H9 (cell line): Measurements from ENCODE around the gene COA8. TPM values are rescaled to one million over a fixed set of nuclear protein-coding genes. Genes with fewer than 3 reads are reported as not detected.
A peak's percentile ranks its signal among the peaks of the same experiment; 100 is the strongest.

ENCODE experiments used
- DNase-seq: peaks from one replicate; pipeline ENCODE4 v3.0.0-alpha.2; 2017
- H2AFZ ChIP-seq: one replicate; pipeline ENCODE4 v1.6.1; 2013; ENCODE audit warnings: mild to moderate bottlenecking, low read length, control low read depth, moderate library complexity
- H2AK5ac ChIP-seq: 2 replicates; pipeline ENCODE4 v1.6.1; 2013; ENCODE audit warnings: low read length, control low read depth, mixed read lengths; ENCODE audit not compliant: insufficient read length
- H2BK120ac ChIP-seq: one replicate; pipeline ENCODE4 v1.6.1; 2013; ENCODE audit warnings: low read depth, mild to moderate bottlenecking, low read length, control low read depth, inconsistent platforms; ENCODE audit not compliant: poor library complexity, severe bottlenecking
- H2BK12ac ChIP-seq: 2 replicates; pipeline ENCODE4 v1.6.1; 2013; ENCODE audit warnings: low read length, control low read depth, mixed read lengths, low read depth; ENCODE audit not compliant: insufficient read length
- H2BK15ac ChIP-seq: 2 replicates; pipeline ENCODE4 v1.6.1; 2013; ENCODE audit warnings: low read depth, low read length, control low read depth
- H2BK20ac ChIP-seq: one replicate; pipeline ENCODE4 v1.6.1; 2013; ENCODE audit warnings: low read depth, mild to moderate bottlenecking, low read length, control low read depth, inconsistent platforms; ENCODE audit not compliant: poor library complexity, severe bottlenecking
- H2BK5ac ChIP-seq: 2 replicates; pipeline ENCODE4 v1.6.1; 2013; ENCODE audit warnings: low read length, control low read depth, mixed read lengths; ENCODE audit not compliant: insufficient read length
- H3K14ac ChIP-seq: 2 replicates; pipeline ENCODE4 v1.6.1; 2013; ENCODE audit warnings: low read length, control low read depth; ENCODE audit not compliant: insufficient read depth
- H3K18ac ChIP-seq: 2 replicates; pipeline ENCODE4 v1.6.1; 2013; ENCODE audit warnings: low read depth, mild to moderate bottlenecking, mixed read lengths, low read length, control low read depth; ENCODE audit not compliant: insufficient read length
- H3K23ac ChIP-seq: 2 replicates; pipeline ENCODE4 v1.6.1; 2013; ENCODE audit warnings: low read length, control low read depth, mixed read lengths, low read depth; ENCODE audit not compliant: insufficient read length
- H3K23me2 ChIP-seq: 2 replicates; pipeline ENCODE4 v1.6.1; 2013; ENCODE audit warnings: low read depth, mild to moderate bottlenecking, mixed read lengths, low read length, control low read depth; ENCODE audit not compliant: insufficient read length, poor library complexity, severe bottlenecking
- H3K27ac ChIP-seq: 2 replicates; pipeline ENCODE4 v1.5.1; 2013; ENCODE audit warnings: low read length, control low read depth, mixed read lengths, low read depth; ENCODE audit not compliant: insufficient read length
- H3K27me3 ChIP-seq: 2 replicates; pipeline ENCODE4 v1.6.1; 2013; ENCODE audit warnings: low read length, control low read depth, inconsistent platforms; ENCODE audit not compliant: insufficient read depth
- H3K4ac ChIP-seq: 2 replicates; pipeline ENCODE4 v1.6.1; 2013; ENCODE audit warnings: low read depth, mild to moderate bottlenecking, control low read depth, inconsistent platforms, low read length, moderate library complexity
- H3K4me1 ChIP-seq: 2 replicates; pipeline ENCODE4 v1.6.1; 2013; ENCODE audit warnings: low read length, control low read depth, inconsistent platforms; ENCODE audit not compliant: insufficient read depth
- H3K4me2 ChIP-seq: 2 replicates; pipeline ENCODE4 v1.6.1; 2013; ENCODE audit warnings: low read length, control low read depth, mixed read lengths; ENCODE audit not compliant: insufficient read length, insufficient read depth
- H3K56ac ChIP-seq: 2 replicates; pipeline ENCODE4 v1.6.1; 2013; ENCODE audit warnings: low read depth, mild to moderate bottlenecking, mixed read lengths, low read length, control low read depth; ENCODE audit not compliant: insufficient read length
- H3K79me1 ChIP-seq: 2 replicates; pipeline ENCODE4 v1.6.1; 2013; ENCODE audit warnings: low read depth, mild to moderate bottlenecking, moderate library complexity, low read length, control low read depth, inconsistent platforms; ENCODE audit not compliant: insufficient read depth, poor library complexity, severe bottlenecking
- H3K79me2 ChIP-seq: 2 replicates; pipeline ENCODE4 v1.6.1; 2013; ENCODE audit warnings: low read length, control low read depth, inconsistent platforms; ENCODE audit not compliant: insufficient read depth
- H3K9ac ChIP-seq: 2 replicates; pipeline ENCODE4 v1.6.1; 2013; ENCODE audit warnings: low read length, control low read depth, mixed read lengths; ENCODE audit not compliant: insufficient read length; ENCODE audit errors: extremely low read depth
- H3K9me3 ChIP-seq: one replicate; pipeline ENCODE4 v1.6.1; 2013; ENCODE audit warnings: low read depth, low read length, inconsistent platforms; ENCODE audit not compliant: control insufficient read depth
- H3T11ph ChIP-seq: one replicate; pipeline ENCODE4 v1.6.1; 2013; ENCODE audit warnings: mild to moderate bottlenecking, low read length, control low read depth, inconsistent platforms
- H4K20me1 ChIP-seq: one replicate; pipeline ENCODE4 v1.6.1; 2013; ENCODE audit not compliant: control insufficient read depth, insufficient read length, insufficient read depth
- H4K5ac ChIP-seq: 2 replicates; pipeline ENCODE4 v1.6.1; 2013; ENCODE audit warnings: low read depth, mild to moderate bottlenecking, mixed read lengths, low read length, control low read depth; ENCODE audit not compliant: insufficient read length
- H4K8ac ChIP-seq: replicated peaks from 2 replicates; pipeline ENCODE4 v1.6.1; 2013; ENCODE audit warnings: low read length, control low read depth, mixed read lengths, low read depth; ENCODE audit not compliant: insufficient read length
- H4K91ac ChIP-seq: 2 replicates; pipeline ENCODE4 v1.6.1; 2013; ENCODE audit warnings: low read depth, mild to moderate bottlenecking, moderate library complexity, mixed read lengths, low read length, control low read depth; ENCODE audit not compliant: insufficient read length
- H3K27ac Mint-ChIP-seq, 3 experiments: 2 replicates in 2 of 3; 3 replicates in 1 of 3; pipeline ENCODE4 v1.8.0; 2020 to 2021; ENCODE audit warnings: mixed read lengths in 3 of 3, mild to moderate bottlenecking in 1 of 3, moderate library complexity in 1 of 3
- H3K27me3 Mint-ChIP-seq: 2 replicates; pipeline ENCODE4 v1.8.0; 2021; ENCODE audit warnings: low read depth, mild to moderate bottlenecking, moderate library complexity, mixed read lengths
- H3K36me3 Mint-ChIP-seq, 3 experiments: 2 replicates in 2 of 3; 3 replicates in 1 of 3; pipeline ENCODE4 v1.8.0; 2020 to 2021; ENCODE audit warnings: low read depth in 3 of 3, mixed read lengths in 3 of 3; ENCODE audit not compliant: insufficient read depth in 1 of 3
- H3K4me1 Mint-ChIP-seq, 2 experiments: 2 replicates each; pipeline ENCODE4 v1.8.0; 2020; ENCODE audit warnings: mixed read lengths in 2 of 2
- H3K4me3 Mint-ChIP-seq, 2 experiments: 2 replicates in 1 of 2; 3 replicates in 1 of 2; pipeline ENCODE4 v1.8.0; 2020 to 2021; ENCODE audit warnings: mild to moderate bottlenecking in 2 of 2, mixed read lengths in 2 of 2, moderate library complexity in 1 of 2
- H3K9me3 Mint-ChIP-seq, 2 experiments: 2 replicates in 1 of 2; 3 replicates in 1 of 2; pipeline ENCODE4 v1.8.0; 2020; ENCODE audit warnings: mild to moderate bottlenecking in 2 of 2, mixed read lengths in 2 of 2, moderate library complexity in 1 of 2
- CTCF ChIP-seq: fragments of 200-600 bp; sonication (generic); conservative IDR thresholded peaks from 3 replicates; pipeline ENCODE4 v1.8.0; 2021; ENCODE audit warnings: antibody characterized with exemption, mild to moderate bottlenecking
- WGBS: extraction: QIAGEN DNeasy Blood & Tissue Kit; methylation state at CpG from one replicate; pipeline ENCODE4 v1.1.7; 2013; ENCODE audit warnings: missing lambda C conversion rate, low lambda C conversion rate, mixed read lengths; ENCODE audit not compliant: insufficient read length; ENCODE audit errors: extremely low coverage; 5-methylcytosine and 5-hydroxymethylcytosine counted together
- total RNA-seq: library from RNA; stranded (reverse); gene quantifications from 2 replicates; pipeline ENCODE4 v1.2.1, GENCODE V29; 2021

COA8 gene
- total RNA-seq, 1 experiment from 2014 or later: 45.5 TPM

GRCh38 chr14:103626146-103626850 lies 63.5 kb downstream of the COA8 start:
- Mint-ChIP-seq H3K4me3 (peak overlapping the region in 1 of 2 experiments; percentile 55; a peak in 2 of 5 replicates), H3K27me3 (peaks cover 8% of the 10 kb centered on the region), H3K36me3 (peaks cover 0 to 2% (median 0%) of the 10 kb centered on the region in 3 experiments; a peak in 1 of 7 replicates), H3K9me3 (no peaks in the 10 kb centered on the region), H3K27ac (peak overlapping the region in 1 of 3 experiments; percentile 76; a peak in 2 of 7 replicates), H3K4me1 (peaks cover 17 to 18% of the 10 kb centered on the region in 2 experiments)
- no peak for DNase-seq
- Histone ChIP-seq H2BK120ac (no peak overlapping the region), H3K9me3 (no peaks in the 10 kb centered on the region), H3T11ph (no peak overlapping the region), H3K56ac (no peak overlapping the region), H3K27me3 (no peaks in the 10 kb centered on the region), H3K79me2 (peaks cover 7% of the 10 kb centered on the region; the same call in 1 of the 2 replicates), H4K8ac (no peak overlapping the region), H2BK5ac (no peak overlapping the region), H3K27ac (no peak overlapping the region), H2BK12ac (no peak overlapping the region), H2BK20ac (no peak overlapping the region), H3K14ac (no peak overlapping the region), H2BK15ac (no peak overlapping the region), H3K79me1 (no peaks in the 10 kb centered on the region), H3K23me2 (peaks cover 8% of the 10 kb centered on the region), H3K4ac (no peak overlapping the region), H3K4me1 (peaks cover 2% of the 10 kb centered on the region; the same call in 1 of the 2 replicates), H3K4me2 (no peak overlapping the region), H4K20me1 (no peaks in the 10 kb centered on the region), H4K91ac (no peak overlapping the region), H4K5ac (no peak overlapping the region), H2AK5ac (no peak overlapping the region), H3K18ac (no peak overlapping the region), H2AFZ (no peak overlapping the region), H3K9ac (no peak overlapping the region), H3K23ac (no peak overlapping the region)
- TF ChIP-seq CTCF: no peak
- no CpG with 5 or more reads among the region's 5 CpGs for WGBS
